Ecto neural progenitor cell (in vitro differentiated cells): ENCODE measurements around the gene TSPAN12.

Experiments used
- DNase-seq: peaks from one replicate; pipeline ENCODE4 v3.0.0-alpha.2; 2018; ENCODE audit warnings: low spot score

Gene TSPAN12

GRCh38 chr7:120742372-120742771 lies 115.6 kb downstream of the TSPAN12 start:
- no peak for DNase-seq

DNA sequence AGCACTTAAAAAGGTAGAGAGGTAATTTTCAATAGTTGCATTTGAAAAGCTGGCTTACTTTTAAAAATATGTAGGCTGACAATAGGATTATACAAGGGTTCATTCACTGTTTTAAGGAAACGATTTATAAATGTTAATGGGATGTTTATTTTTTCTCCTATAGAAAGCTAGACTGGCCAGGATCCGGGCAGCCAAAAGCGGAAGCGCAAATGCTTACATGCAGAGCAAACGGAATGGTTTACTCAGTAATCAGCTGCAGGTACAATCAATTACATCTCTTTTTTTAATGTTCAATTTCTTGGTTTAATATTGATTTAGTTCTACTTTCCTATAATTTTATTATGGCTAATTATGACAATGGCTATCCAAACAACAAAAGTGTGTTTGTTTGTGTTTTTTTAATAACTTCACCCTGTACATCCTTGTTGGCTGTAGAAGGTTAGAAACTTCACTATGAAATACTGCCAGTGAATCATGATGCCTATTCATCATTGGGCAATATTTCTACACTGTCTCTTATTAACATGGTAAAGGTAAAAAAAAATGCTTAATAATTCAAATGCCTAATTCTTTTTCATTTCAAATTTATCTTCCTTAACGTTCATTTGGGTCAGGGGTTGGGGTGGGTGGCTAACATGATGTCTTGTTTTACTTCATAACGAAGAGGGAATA lies 116.4 kb downstream of the TSPAN12 start:
- no peak for DNase-seq

GRCh38 chr7:120740348-120740747 lies 117.6 kb downstream of the TSPAN12 start:
- no peak for DNase-seq

- no peak for DNase-seq
Measured at GRCh38 chr7:120738816-120739215, 119.1 kb downstream of the TSPAN12 start.
